ENCODE results near the gene KIRREL3.

The KIRREL3 gene

GRCh38 chr11:126530416-126530815 lies 470.2 kb downstream of the KIRREL3 start:
- H3K4me3 ChIP-seq (ENCODE audit: low read length in 2 of 2): no peak overlapping the region
- H3K27me3 ChIP-seq (ENCODE audit: control insufficient read depth in 2 of 2, insufficient read depth in 2 of 2, low read length in 2 of 2): no peaks in the 10 kb centered on the region
- H3K27ac ChIP-seq (ENCODE audit: low read depth in 2 of 2, low read length in 2 of 2): no peak overlapping the region

GRCh38 chr11:126529037-126529436 lies 471.5 kb downstream of the KIRREL3 start:
- Histone ChIP-seq H3K27ac (ENCODE audit: low read depth in 2 of 2, low read length in 2 of 2) (no peak overlapping the region), H3K36me3 (ENCODE audit: control insufficient read depth in 2 of 2, insufficient read depth in 2 of 2, low read length in 2 of 2) (no peaks in the 10 kb centered on the region), H3K4me1 (ENCODE audit: control insufficient read depth in 2 of 2, insufficient read depth in 2 of 2, low read length in 2 of 2) (no peaks in the 10 kb centered on the region), H3K4me3 (ENCODE audit: low read length in 2 of 2) (no peak overlapping the region), H3K9me3 (ENCODE audit: control insufficient read depth in 2 of 2, low read length in 2 of 2) (no peaks in the 10 kb centered on the region), H3K27me3 (ENCODE audit: control insufficient read depth in 2 of 2, insufficient read depth in 2 of 2, low read length in 2 of 2) (no peaks in the 10 kb centered on the region), H3K9ac (ENCODE audit: low read depth in 1 of 2, low read length in 2 of 2) (no peak overlapping the region)

More at GRCh38 chr11:126530416-126530815, 470.2 kb downstream of the KIRREL3 start:
- no peaks in the 10 kb centered on the region for H3K36me3 ChIP-seq (ENCODE audit: control insufficient read depth in 2 of 2, insufficient read depth in 2 of 2, low read length in 2 of 2)
- H3K9ac ChIP-seq (ENCODE audit: low read depth in 1 of 2, low read length in 2 of 2): no peak overlapping the region
- H3K9me3 ChIP-seq (ENCODE audit: control insufficient read depth in 2 of 2, low read length in 2 of 2): no peaks in the 10 kb centered on the region
- no peaks in the 10 kb centered on the region for H3K4me1 ChIP-seq (ENCODE audit: control insufficient read depth in 2 of 2, insufficient read depth in 2 of 2, low read length in 2 of 2)

GRCh38 chr11:126528075-126528474 lies 472.5 kb downstream of the KIRREL3 start:
- no peak overlapping the region for H3K4me3 ChIP-seq (ENCODE audit: low read length in 2 of 2)
- no peak overlapping the region for H3K27ac ChIP-seq (ENCODE audit: low read depth in 2 of 2, low read length in 2 of 2)
- no peaks in the 10 kb centered on the region for H3K27me3 ChIP-seq (ENCODE audit: control insufficient read depth in 2 of 2, insufficient read depth in 2 of 2, low read length in 2 of 2)
- no peaks in the 10 kb centered on the region for H3K36me3 ChIP-seq (ENCODE audit: control insufficient read depth in 2 of 2, insufficient read depth in 2 of 2, low read length in 2 of 2)
- H3K9me3 ChIP-seq (ENCODE audit: control insufficient read depth in 2 of 2, low read length in 2 of 2): no peaks in the 10 kb centered on the region
- no peaks in the 10 kb centered on the region for H3K4me1 ChIP-seq (ENCODE audit: control insufficient read depth in 2 of 2, insufficient read depth in 2 of 2, low read length in 2 of 2)
- H3K9ac ChIP-seq (ENCODE audit: low read depth in 1 of 2, low read length in 2 of 2): no peak overlapping the region

- Histone ChIP-seq H3K27ac (ENCODE audit: low read depth in 2 of 2, low read length in 2 of 2) (no peak overlapping the region), H3K4me3 (ENCODE audit: low read length in 2 of 2) (no peak overlapping the region), H3K9ac (ENCODE audit: low read depth in 1 of 2, low read length in 2 of 2) (no peak overlapping the region), H3K9me3 (ENCODE audit: control insufficient read depth in 2 of 2, low read length in 2 of 2) (no peaks in the 10 kb centered on the region), H3K36me3 (ENCODE audit: control insufficient read depth in 2 of 2, insufficient read depth in 2 of 2, low read length in 2 of 2) (no peaks in the 10 kb centered on the region), H3K27me3 (ENCODE audit: control insufficient read depth in 2 of 2, insufficient read depth in 2 of 2, low read length in 2 of 2) (no peaks in the 10 kb centered on the region), H3K4me1 (ENCODE audit: control insufficient read depth in 2 of 2, insufficient read depth in 2 of 2, low read length in 2 of 2) (no peaks in the 10 kb centered on the region)
These were observed 472.9 kb downstream of the KIRREL3 start for GRCh38 chr11:126527651-126528050.

- H3K27me3 ChIP-seq (ENCODE audit: control insufficient read depth in 2 of 2, insufficient read depth in 2 of 2, low read length in 2 of 2): no peaks in the 10 kb centered on the region
- H3K36me3 ChIP-seq (ENCODE audit: control insufficient read depth in 2 of 2, insufficient read depth in 2 of 2, low read length in 2 of 2): no peaks in the 10 kb centered on the region
- H3K27ac ChIP-seq (ENCODE audit: low read depth in 2 of 2, low read length in 2 of 2): no peak overlapping the region
- no peak overlapping the region for H3K9ac ChIP-seq (ENCODE audit: low read depth in 1 of 2, low read length in 2 of 2)
- H3K4me3 ChIP-seq (ENCODE audit: low read length in 2 of 2): no peak overlapping the region
- H3K4me1 ChIP-seq (ENCODE audit: control insufficient read depth in 2 of 2, insufficient read depth in 2 of 2, low read length in 2 of 2): no peaks in the 10 kb centered on the region
- H3K9me3 ChIP-seq (ENCODE audit: control insufficient read depth in 2 of 2, low read length in 2 of 2): no peaks in the 10 kb centered on the region
These were observed 474.1 kb downstream of the KIRREL3 start for GRCh38 chr11:126526471-126526870.

GRCh38 chr11:126525702-126526101 lies 474.9 kb downstream of the KIRREL3 start:
- H3K4me1 ChIP-seq (ENCODE audit: control insufficient read depth in 2 of 2, insufficient read depth in 2 of 2, low read length in 2 of 2): no peaks in the 10 kb centered on the region
- no peak overlapping the region for H3K9ac ChIP-seq (ENCODE audit: low read depth in 1 of 2, low read length in 2 of 2)
- H3K9me3 ChIP-seq (ENCODE audit: control insufficient read depth in 2 of 2, low read length in 2 of 2): no peaks in the 10 kb centered on the region
- H3K27ac ChIP-seq (ENCODE audit: low read depth in 2 of 2, low read length in 2 of 2): no peak overlapping the region
- H3K36me3 ChIP-seq (ENCODE audit: control insufficient read depth in 2 of 2, insufficient read depth in 2 of 2, low read length in 2 of 2): no peaks in the 10 kb centered on the region
- H3K27me3 ChIP-seq (ENCODE audit: control insufficient read depth in 2 of 2, insufficient read depth in 2 of 2, low read length in 2 of 2): no peaks in the 10 kb centered on the region
- H3K4me3 ChIP-seq (ENCODE audit: low read length in 2 of 2): no peak overlapping the region

GRCh38 chr11:126525216-126525615 lies 475.4 kb downstream of the KIRREL3 start:
- no peaks in the 10 kb centered on the region for H3K9me3 ChIP-seq (ENCODE audit: control insufficient read depth in 2 of 2, low read length in 2 of 2)
- H3K4me3 ChIP-seq (ENCODE audit: low read length in 2 of 2): no peak overlapping the region
- H3K4me1 ChIP-seq (ENCODE audit: control insufficient read depth in 2 of 2, insufficient read depth in 2 of 2, low read length in 2 of 2): no peaks in the 10 kb centered on the region
- no peak overlapping the region for H3K27ac ChIP-seq (ENCODE audit: low read depth in 2 of 2, low read length in 2 of 2)
- no peaks in the 10 kb centered on the region for H3K27me3 ChIP-seq (ENCODE audit: control insufficient read depth in 2 of 2, insufficient read depth in 2 of 2, low read length in 2 of 2)
- no peak overlapping the region for H3K9ac ChIP-seq (ENCODE audit: low read depth in 1 of 2, low read length in 2 of 2)
- no peaks in the 10 kb centered on the region for H3K36me3 ChIP-seq (ENCODE audit: control insufficient read depth in 2 of 2, insufficient read depth in 2 of 2, low read length in 2 of 2)

GRCh38 chr11:126523441-126524205 lies 476.9 kb downstream of the KIRREL3 start:
- H3K9ac ChIP-seq (ENCODE audit: low read depth in 1 of 2, low read length in 2 of 2): no peak overlapping the region
- no peaks in the 10 kb centered on the region for H3K36me3 ChIP-seq (ENCODE audit: control insufficient read depth in 2 of 2, insufficient read depth in 2 of 2, low read length in 2 of 2)
- no peaks in the 10 kb centered on the region for H3K9me3 ChIP-seq (ENCODE audit: control insufficient read depth in 2 of 2, low read length in 2 of 2)
- no peaks in the 10 kb centered on the region for H3K27me3 ChIP-seq (ENCODE audit: control insufficient read depth in 2 of 2, insufficient read depth in 2 of 2, low read length in 2 of 2)
- H3K4me1 ChIP-seq (ENCODE audit: control insufficient read depth in 2 of 2, insufficient read depth in 2 of 2, low read length in 2 of 2): no peaks in the 10 kb centered on the region
- H3K27ac ChIP-seq (ENCODE audit: low read depth in 2 of 2, low read length in 2 of 2): no peak overlapping the region
- H3K4me3 ChIP-seq (ENCODE audit: low read length in 2 of 2): no peak overlapping the region

- Histone ChIP-seq H3K4me1 (ENCODE audit: control insufficient read depth in 2 of 2, insufficient read depth in 2 of 2, low read length in 2 of 2) (no peaks in the 10 kb centered on the region), H3K9me3 (ENCODE audit: control insufficient read depth in 2 of 2, low read length in 2 of 2) (no peaks in the 10 kb centered on the region), H3K4me3 (ENCODE audit: low read length in 2 of 2) (no peak overlapping the region), H3K27me3 (ENCODE audit: control insufficient read depth in 2 of 2, insufficient read depth in 2 of 2, low read length in 2 of 2) (no peaks in the 10 kb centered on the region), H3K9ac (ENCODE audit: low read depth in 1 of 2, low read length in 2 of 2) (no peak overlapping the region), H3K36me3 (ENCODE audit: control insufficient read depth in 2 of 2, insufficient read depth in 2 of 2, low read length in 2 of 2) (no peaks in the 10 kb centered on the region), H3K27ac (ENCODE audit: low read depth in 2 of 2, low read length in 2 of 2) (no peak overlapping the region)
These were observed 478.0 kb downstream of the KIRREL3 start for GRCh38 chr11:126522606-126523005.

- Histone ChIP-seq H3K4me1 (ENCODE audit: control insufficient read depth in 2 of 2, insufficient read depth in 2 of 2, low read length in 2 of 2) (no peaks in the 10 kb centered on the region), H3K9me3 (ENCODE audit: control insufficient read depth in 2 of 2, low read length in 2 of 2) (no peaks in the 10 kb centered on the region)
These were observed 478.4 kb downstream of the KIRREL3 start for GRCh38 chr11:126522152-126522551.

More at GRCh38 chr11:126522152-126522551, 478.4 kb downstream of the KIRREL3 start:
- Histone ChIP-seq H3K9ac (ENCODE audit: low read depth in 1 of 2, low read length in 2 of 2) (no peak overlapping the region), H3K27me3 (ENCODE audit: control insufficient read depth in 2 of 2, insufficient read depth in 2 of 2, low read length in 2 of 2) (no peaks in the 10 kb centered on the region), H3K27ac (ENCODE audit: low read depth in 2 of 2, low read length in 2 of 2) (no peak overlapping the region), H3K36me3 (ENCODE audit: control insufficient read depth in 2 of 2, insufficient read depth in 2 of 2, low read length in 2 of 2) (no peaks in the 10 kb centered on the region), H3K4me3 (ENCODE audit: low read length in 2 of 2) (no peak overlapping the region)
